SU-DHL-6 (cell line): ENCODE results near the gene CCNI.

Source experiments
- CTCF ChIP-seq: fragments of 200-600 bp; sonication (generic); IDR thresholded peaks from one replicate; pipeline ENCODE4 v1.5.1; 2017; ENCODE audit warnings: antibody characterized with exemption, mild to moderate bottlenecking, low read length, moderate library complexity; ENCODE audit not compliant: insufficient read depth, poor library complexity, severe bottlenecking
- EZH2phosphoT487 ChIP-seq: fragments of 200-600 bp; sonication (generic), shearing (Covaris generic); conservative IDR thresholded peaks from 2 replicates; pipeline ENCODE4 v1.6.1; 2018; ENCODE audit warnings: mild to moderate bottlenecking, antibody characterized with exemption, low read length, moderate library complexity, mixed read lengths

GRCh38 chr4:77014256-77014655 is 61.5 kb downstream of the CCNI start:
- TF ChIP-seq CTCF, result no peak
- TF ChIP-seq EZH2phosphoT487, result no peak
